ENCODE results near the gene GAGE10.

GRCh38 chrX:49290215-49290614, 13.2 kb upstream of the GAGE10 start:
- TF ChIP-seq CTCF (IDR thresholded peaks at IDR 0.05) (no peak), EZH2phosphoT487 (IDR thresholded peaks at IDR 0.05) (no peak), EZH2 (IDR thresholded peaks at IDR 0.05) (no peak)
